ENCODE results near the gene FLOT2. TPM values are rescaled to one million over a fixed set of nuclear protein-coding genes. Genes with fewer than 3 reads are reported as not detected.
"Not testable (repeated sequence)": the region's sequence is repeated elsewhere in the genome, so short reads cannot be mapped to it uniquely, and the experiment has no call there.

The FLOT2 gene
- total and polyA plus RNA-seq, 4 experiments from 2014 or later = 216 to 288 (median 254) TPM

DNA sequence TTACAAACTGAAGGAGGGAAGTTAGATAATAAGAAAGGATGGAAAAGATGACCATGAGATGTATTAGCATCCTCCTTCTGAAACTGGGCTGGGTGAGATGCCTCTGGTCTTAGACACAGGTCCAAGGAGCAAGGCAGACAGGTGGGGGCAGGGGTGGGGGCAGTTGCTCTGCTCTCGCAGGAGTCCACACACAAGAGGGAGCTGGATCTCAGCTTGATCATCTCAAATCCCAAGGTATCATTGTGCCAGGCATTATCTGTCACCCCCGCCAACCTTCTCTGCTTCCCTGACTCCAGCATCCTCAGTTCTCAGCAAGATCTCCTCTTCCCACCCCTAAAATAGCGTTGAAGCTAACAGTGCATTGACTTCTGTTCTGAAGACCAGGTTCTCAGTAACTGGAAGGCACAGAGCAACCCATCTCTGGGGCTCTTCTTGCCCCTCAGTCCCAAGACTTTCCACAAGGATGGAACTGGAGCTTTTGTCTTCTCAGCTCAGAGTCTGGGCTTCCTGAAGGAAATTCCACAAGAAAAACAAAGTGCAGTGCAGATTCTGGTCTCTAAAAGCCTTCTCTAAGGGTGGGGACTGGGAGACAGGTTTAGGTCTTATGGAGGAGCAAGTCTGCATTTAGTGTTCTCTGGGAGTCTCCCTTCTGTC is 1.6 kb downstream of the FLOT2 start:
- POLR2A ChIA-PET (ENCODE audit: partially characterized antibody) = interaction anchor here (0.7 to 9.9 kb wide), 9 partner anchors 11 to 1035 kb away, joined by 3 to 193 read pairs (median 5); partner anchors contain the start of genes NEK8, PHF12, PROCA1 and TLCD1
- peaks cover 14 to 45% of the 10 kb centered on the region in 2 donors for H3K36me3 Mint-ChIP-seq
- Histone ChIP-seq H3K27me3 (ENCODE audit: insufficient read depth, low read length) (no peaks in the 10 kb centered on the region), H3K4me1 (ENCODE audit: insufficient read depth, low read length) (peaks cover 68% of the 10 kb centered on the region), H3K4me3 (ENCODE audit: low read length in 2 of 2) (peak overlapping the region; percentile 74 to 86), H3K36me3 (ENCODE audit: insufficient read depth, low read length) (no peaks in the 10 kb centered on the region), H3K27ac (ENCODE audit: low read depth, low read length) (peak overlapping the region; percentile 88), H3K9me3 (ENCODE audit: control insufficient read depth in 1 of 2, low read length in 2 of 2) (no peaks in the 10 kb centered on the region)
- intact Hi-C loops (cut with micrococcal nuclease) = loop anchor here (2.0 kb wide), 1 partner anchor 19 kb away; no protein-coding TSS in a partner anchor
- peak overlapping the region; percentile 91 to 98 (median 96) for H3K4me3 Mint-ChIP-seq
- CTCF ChIA-PET (ENCODE audit: partially characterized antibody) = interaction anchor here (0.7 to 5.6 kb wide), 7 partner anchors 14 to 145 kb away, joined by 3 to 55 read pairs (median 3); partner anchors contain the start of gene FAM222B
- H3K9me3 Mint-ChIP-seq = no peaks in the 10 kb centered on the region
- H3K4me1 Mint-ChIP-seq = peaks cover 48 to 84% (median 67%) of the 10 kb centered on the region in 4 donors
- H3K27ac Mint-ChIP-seq = peak overlapping the region; percentile 79 to 100 (median 96)
- no peak for DNase-seq
- no peaks in the 10 kb centered on the region for H3K27me3 Mint-ChIP-seq

- peak; percentile 15 to 47 (median 30) for DNase-seq
- Histone ChIP-seq H3K27ac (ENCODE audit: low read depth, low read length) (peak overlapping the region; percentile 66), H3K4me1 (ENCODE audit: insufficient read depth, low read length) (peaks cover 66% of the 10 kb centered on the region), H3K4me3 (ENCODE audit: low read length in 2 of 2) (peak overlapping the region; percentile 38 to 65)
- peaks cover 39 to 82% (median 61%) of the 10 kb centered on the region in 4 donors for H3K4me1 Mint-ChIP-seq
- peak overlapping the region; percentile 95 to 100 (median 99) for H3K27ac Mint-ChIP-seq
- H3K4me3 Mint-ChIP-seq = peak overlapping the region; percentile 73 to 94 (median 84)
- CTCF ChIA-PET (ENCODE audit: partially characterized antibody) = interaction anchor here (0.6 to 5.6 kb wide), 16 partner anchors 10 to 166 kb away, joined by 3 to 55 read pairs (median 4); partner anchors contain the start of genes DHRS13, NEK8 and TLCD1
- H3K36me3 ChIP-seq (ENCODE audit: insufficient read depth, low read length); H3K9me3 Mint-ChIP-seq; H3K27me3 Mint-ChIP-seq; intact Hi-C loops (cut with micrococcal nuclease); H3K27me3 ChIP-seq (ENCODE audit: insufficient read depth, low read length); H3K9me3 ChIP-seq (ENCODE audit: control insufficient read depth in 1 of 2, low read length in 2 of 2): not testable (repeated sequence)
- POLR2A ChIA-PET (ENCODE audit: partially characterized antibody) = interaction anchor here (0.7 to 5.8 kb wide), 18 partner anchors 8 to 174 kb away, joined by 3 to 40 read pairs (median 3); partner anchors contain the start of genes DHRS13, NEK8, PHF12 and RPL23A
- H3K36me3 Mint-ChIP-seq = peaks cover 8 to 46% of the 10 kb centered on the region in 2 donors
Observed at GRCh38 chr17:28893248-28894183, 4.0 kb downstream of the FLOT2 start.

- no peaks in the 10 kb centered on the region for H3K9me3 ChIP-seq (ENCODE audit: control insufficient read depth in 1 of 2, low read length in 2 of 2)
- Mint-ChIP-seq H3K27ac (peak overlapping the region in 6 of 7 donors; percentile 80 to 94 (median 88)), H3K36me3 (peaks cover 8 to 37% of the 10 kb centered on the region in 2 donors), H3K9me3 (no peaks in the 10 kb centered on the region), H3K4me1 (peaks cover 37 to 77% (median 57%) of the 10 kb centered on the region in 4 donors), H3K4me3 (peak overlapping the region in 4 of 8 donors; percentile 24 to 57 (median 43)), H3K27me3 (no peaks in the 10 kb centered on the region)
- ChIA-PET POLR2A (ENCODE audit: partially characterized antibody) (interaction anchor here (0.7 to 4.9 kb wide), 9 partner anchors 10 to 80 kb away, joined by 3 to 40 read pairs (median 5); partner anchors contain the start of genes DHRS13, FAM222B and PHF12), CTCF (ENCODE audit: partially characterized antibody) (interaction anchor here (0.7 to 2.5 kb wide), 5 partner anchors 11 to 165 kb away, joined by 3 to 19 read pairs (median 10); partner anchors contain the start of genes DHRS13, NEK8 and TLCD1)
- H3K27ac ChIP-seq (ENCODE audit: low read depth, low read length) = no peak overlapping the region
- DNase-seq = no peak
- intact Hi-C loops (cut with micrococcal nuclease) = no loop called here
- H3K4me3 ChIP-seq (ENCODE audit: low read length in 2 of 2) = no peak overlapping the region
- peaks cover 57% of the 10 kb centered on the region for H3K4me1 ChIP-seq (ENCODE audit: insufficient read depth, low read length)
- H3K27me3 ChIP-seq (ENCODE audit: insufficient read depth, low read length) = no peaks in the 10 kb centered on the region
- H3K36me3 ChIP-seq (ENCODE audit: insufficient read depth, low read length) = peaks cover 9% of the 10 kb centered on the region
Observed at GRCh38 chr17:28892024-28892423, 5.5 kb downstream of the FLOT2 start.

- Histone ChIP-seq H3K4me1 (ENCODE audit: insufficient read depth, low read length) (peaks cover 53% of the 10 kb centered on the region), H3K27me3 (ENCODE audit: insufficient read depth, low read length) (no peaks in the 10 kb centered on the region), H3K27ac (ENCODE audit: low read depth, low read length) (no peak overlapping the region), H3K9me3 (ENCODE audit: control insufficient read depth in 1 of 2, low read length in 2 of 2) (no peaks in the 10 kb centered on the region), H3K4me3 (ENCODE audit: low read length in 2 of 2) (no peak overlapping the region), H3K36me3 (ENCODE audit: insufficient read depth, low read length) (peaks cover 16% of the 10 kb centered on the region)
- no peaks in the 10 kb centered on the region for H3K27me3 Mint-ChIP-seq
- intact Hi-C loops (cut with micrococcal nuclease) = no loop called here
- H3K36me3 Mint-ChIP-seq = peaks cover 8 to 36% of the 10 kb centered on the region in 2 donors
- peaks cover 36 to 70% (median 51%) of the 10 kb centered on the region in 4 donors for H3K4me1 Mint-ChIP-seq
- DNase-seq = no peak
- peak overlapping the region; percentile 31 to 94 (median 82) for H3K27ac Mint-ChIP-seq
- H3K4me3 Mint-ChIP-seq = peak overlapping the region in 5 of 8 donors; percentile 44 to 57 (median 52)
- POLR2A ChIA-PET (ENCODE audit: partially characterized antibody) = interaction anchor here (1.0 to 4.9 kb wide), 5 partner anchors 10 to 59 kb away, joined by 3 to 40 read pairs (median 5); partner anchors contain the start of genes DHRS13, FAM222B and PHF12
- CTCF ChIA-PET (ENCODE audit: partially characterized antibody) = interaction anchor here (1.5 to 1.7 kb wide), 3 partner anchors 11 to 62 kb away, joined by 3 to 5 read pairs (median 4); no protein-coding TSS in a partner anchor
- H3K9me3 Mint-ChIP-seq = no peaks in the 10 kb centered on the region
Observed at GRCh38 chr17:28891201-28891600, 6.3 kb downstream of the FLOT2 start.

- POLR2A ChIA-PET (ENCODE audit: partially characterized antibody) = interaction anchor here (1.5 to 4.9 kb wide), 3 partner anchors 12 to 60 kb away, joined by 3 to 40 read pairs (median 30); partner anchors contain the start of genes DHRS13 and PHF12
- Mint-ChIP-seq H3K27ac (peak overlapping the region in 5 of 7 donors; percentile 17 to 62 (median 36)), H3K9me3 (no peaks in the 10 kb centered on the region), H3K4me1 (peaks cover 27 to 66% (median 43%) of the 10 kb centered on the region in 4 donors), H3K4me3 (no peak overlapping the region), H3K27me3 (no peaks in the 10 kb centered on the region), H3K36me3 (peaks cover 11 to 43% of the 10 kb centered on the region in 2 donors)
- Histone ChIP-seq H3K27me3 (ENCODE audit: insufficient read depth, low read length) (no peaks in the 10 kb centered on the region), H3K36me3 (ENCODE audit: insufficient read depth, low read length) (peaks cover 28% of the 10 kb centered on the region), H3K9me3 (ENCODE audit: control insufficient read depth in 1 of 2, low read length in 2 of 2) (no peaks in the 10 kb centered on the region), H3K4me3 (ENCODE audit: low read length in 2 of 2) (no peak overlapping the region), H3K4me1 (ENCODE audit: insufficient read depth, low read length) (peaks cover 42% of the 10 kb centered on the region), H3K27ac (ENCODE audit: low read depth, low read length) (no peak overlapping the region)
- intact Hi-C loops (cut with micrococcal nuclease) = no loop called here
- CTCF ChIA-PET (ENCODE audit: partially characterized antibody) = interaction anchor here (0.6 to 1.7 kb wide), 5 partner anchors 12 to 90 kb away, joined by 3 to 5 read pairs (median 3); no protein-coding TSS in a partner anchor
- no peak for DNase-seq
Observed at GRCh38 chr17:28889996-28890395, 7.5 kb downstream of the FLOT2 start.

DNA sequence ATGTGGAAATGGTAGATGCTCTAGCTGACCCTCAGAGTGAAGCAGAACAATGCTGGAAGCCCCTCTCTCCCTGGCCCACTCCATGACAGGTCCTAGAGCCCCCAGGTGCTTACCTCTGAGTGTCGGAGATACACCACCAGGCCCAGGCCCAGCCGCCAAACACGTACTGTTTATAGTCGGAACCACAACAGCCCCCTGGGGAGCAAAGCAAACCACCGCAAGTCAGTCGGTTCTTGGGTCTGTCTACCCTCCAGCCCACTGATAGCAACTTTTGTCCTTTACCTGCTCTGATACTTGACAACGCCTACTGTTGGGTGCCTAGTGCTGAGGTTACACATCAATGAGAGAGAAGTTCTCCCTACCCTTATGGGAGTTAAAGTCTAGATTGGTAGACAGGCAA is 8.7 kb downstream of the FLOT2 start:
- Histone ChIP-seq H3K4me1 (ENCODE audit: insufficient read depth, low read length) (peaks cover 33% of the 10 kb centered on the region), H3K36me3 (ENCODE audit: insufficient read depth, low read length) (peaks cover 40% of the 10 kb centered on the region), H3K9me3 (ENCODE audit: control insufficient read depth in 1 of 2, low read length in 2 of 2) (no peaks in the 10 kb centered on the region), H3K27ac (ENCODE audit: low read depth, low read length) (no peak overlapping the region), H3K4me3 (ENCODE audit: low read length in 2 of 2) (no peak overlapping the region), H3K27me3 (ENCODE audit: insufficient read depth, low read length) (no peaks in the 10 kb centered on the region)
- no peaks in the 10 kb centered on the region for H3K9me3 Mint-ChIP-seq
- no peak overlapping the region for H3K4me3 Mint-ChIP-seq
- no peaks in the 10 kb centered on the region for H3K27me3 Mint-ChIP-seq
- peaks cover 24 to 60% (median 39%) of the 10 kb centered on the region in 4 donors for H3K4me1 Mint-ChIP-seq
- peaks cover 19 to 53% of the 10 kb centered on the region in 2 donors for H3K36me3 Mint-ChIP-seq
- DNase-seq = no peak
- peak overlapping the region in 4 of 7 donors; percentile 6 to 42 (median 24) for H3K27ac Mint-ChIP-seq
- ChIA-PET POLR2A (ENCODE audit: partially characterized antibody) (interaction anchor here (0.7 to 2.3 kb wide), 2 partner anchors 14 to 231 kb away, joined by 3 to 6 read pairs; partner anchors contain the start of gene DHRS13), CTCF (ENCODE audit: partially characterized antibody) (interaction anchor here (1.1 to 1.3 kb wide), 2 partner anchors 15 to 125 kb away, joined by 3 to 6 read pairs; no protein-coding TSS in a partner anchor)
- intact Hi-C loops (cut with micrococcal nuclease) = no loop called here
